Nephron (organoid): ENCODE results near the gene RPA3.

Source experiments
- H3K27ac Mint-ChIP-seq, 3 experiments: 2 replicates each; pipeline ENCODE4 v1.8.0; 2020; ENCODE audit warnings: mixed read lengths in 3 of 3, mild to moderate bottlenecking in 2 of 3, moderate library complexity in 1 of 3
- H3K27me3 Mint-ChIP-seq: 2 replicates; pipeline ENCODE4 v1.8.0; 2021; ENCODE audit warnings: low read depth, mild to moderate bottlenecking, moderate library complexity, mixed read lengths
- H3K36me3 Mint-ChIP-seq: 2 replicates; pipeline ENCODE4 v1.8.0; 2020; ENCODE audit warnings: low read depth, mixed read lengths
- H3K4me1 Mint-ChIP-seq: 2 replicates; pipeline ENCODE4 v1.8.0; 2020; ENCODE audit warnings: mixed read lengths
- H3K4me3 Mint-ChIP-seq, 3 experiments: 2 replicates each; pipeline ENCODE4 v1.8.0; 2020; ENCODE audit warnings: mild to moderate bottlenecking in 3 of 3, mixed read lengths in 3 of 3, moderate library complexity in 2 of 3
- H3K9me3 Mint-ChIP-seq: 2 replicates; pipeline ENCODE4 v1.8.0; 2020; ENCODE audit warnings: mixed read lengths
- TF ChIP-seq, protein P1 (sequence below), 3 experiments: fragments of 200-600 bp; sonication (generic); IDR thresholded peaks; one replicate each; pipeline ENCODE4 v1.5.0; 2021; ENCODE audit warnings: antibody characterized with exemption in 3 of 3; ENCODE audit not compliant: unreplicated experiment in 3 of 3

The RPA3 gene

DNA sequence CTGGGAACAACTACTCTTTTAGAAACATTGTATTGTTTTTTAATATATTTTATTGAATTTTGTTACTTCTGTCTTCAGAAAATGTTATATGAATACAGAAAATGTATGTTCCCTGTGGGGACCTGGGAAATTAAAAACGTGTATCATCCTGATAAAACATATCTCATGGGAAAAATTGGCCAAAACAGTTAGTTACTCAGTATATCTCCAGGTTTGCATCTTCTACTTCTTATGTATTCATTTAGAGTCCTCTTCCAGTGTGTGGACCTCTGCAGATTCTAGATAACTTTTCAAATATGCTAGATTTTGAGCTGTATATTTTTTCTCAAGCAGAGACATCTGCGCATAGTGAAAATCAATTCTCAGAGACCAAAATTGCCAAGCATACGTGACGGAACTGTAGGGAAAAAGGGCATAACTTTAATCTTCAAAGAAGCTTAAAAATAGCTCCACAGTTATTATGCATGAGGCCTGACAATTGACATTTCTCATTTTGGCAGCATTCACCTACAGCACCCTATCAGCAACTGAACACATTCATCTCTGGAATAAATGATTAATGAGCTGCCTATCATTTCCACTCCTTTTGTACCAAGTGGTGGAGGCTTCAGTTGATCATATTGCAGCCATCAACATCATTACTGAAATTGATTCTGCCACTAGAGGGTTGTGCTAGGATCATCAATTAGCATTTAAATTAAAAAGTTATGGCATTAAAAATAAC is 104.2 kb downstream of the RPA3 start:
- Mint-ChIP-seq H3K9me3 (no peaks in the 10 kb centered on the region), H3K4me3 (no peak overlapping the region), H3K4me1 (no peaks in the 10 kb centered on the region), H3K36me3 (peaks cover 3% of the 10 kb centered on the region), H3K27me3 (no peaks in the 10 kb centered on the region), H3K27ac (no peak overlapping the region)
- TF ChIP-seq, protein P1, sequence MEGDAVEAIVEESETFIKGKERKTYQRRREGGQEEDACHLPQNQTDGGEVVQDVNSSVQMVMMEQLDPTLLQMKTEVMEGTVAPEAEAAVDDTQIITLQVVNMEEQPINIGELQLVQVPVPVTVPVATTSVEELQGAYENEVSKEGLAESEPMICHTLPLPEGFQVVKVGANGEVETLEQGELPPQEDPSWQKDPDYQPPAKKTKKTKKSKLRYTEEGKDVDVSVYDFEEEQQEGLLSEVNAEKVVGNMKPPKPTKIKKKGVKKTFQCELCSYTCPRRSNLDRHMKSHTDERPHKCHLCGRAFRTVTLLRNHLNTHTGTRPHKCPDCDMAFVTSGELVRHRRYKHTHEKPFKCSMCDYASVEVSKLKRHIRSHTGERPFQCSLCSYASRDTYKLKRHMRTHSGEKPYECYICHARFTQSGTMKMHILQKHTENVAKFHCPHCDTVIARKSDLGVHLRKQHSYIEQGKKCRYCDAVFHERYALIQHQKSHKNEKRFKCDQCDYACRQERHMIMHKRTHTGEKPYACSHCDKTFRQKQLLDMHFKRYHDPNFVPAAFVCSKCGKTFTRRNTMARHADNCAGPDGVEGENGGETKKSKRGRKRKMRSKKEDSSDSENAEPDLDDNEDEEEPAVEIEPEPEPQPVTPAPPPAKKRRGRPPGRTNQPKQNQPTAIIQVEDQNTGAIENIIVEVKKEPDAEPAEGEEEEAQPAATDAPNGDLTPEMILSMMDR (IDR thresholded peaks at IDR 0.05; ENCODE audit: unreplicated experiment in 3 of 3): no peak

DNA sequence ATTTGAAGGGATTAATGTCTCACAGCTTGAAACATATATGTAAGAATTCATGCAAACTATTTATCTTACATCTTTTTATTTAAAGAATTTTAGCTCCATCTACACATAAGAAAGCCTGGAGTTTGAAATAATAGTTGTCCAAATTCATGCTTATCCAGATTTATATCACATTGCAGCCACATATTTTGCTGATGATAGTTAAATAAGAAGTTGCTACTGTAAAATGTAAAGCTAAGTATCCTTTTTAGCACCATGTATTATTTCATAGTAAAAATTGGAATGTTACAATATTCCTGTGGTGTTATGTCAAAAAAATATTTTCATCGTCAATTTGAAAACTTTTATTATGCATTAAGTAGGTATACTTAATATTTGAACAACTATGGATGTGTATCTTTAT is 105.2 kb downstream of the RPA3 start:
- no peaks in the 10 kb centered on the region for H3K9me3 Mint-ChIP-seq
- TF ChIP-seq, protein P1 (IDR thresholded peaks at IDR 0.05; ENCODE audit: unreplicated experiment in 3 of 3): no peak

DNA sequence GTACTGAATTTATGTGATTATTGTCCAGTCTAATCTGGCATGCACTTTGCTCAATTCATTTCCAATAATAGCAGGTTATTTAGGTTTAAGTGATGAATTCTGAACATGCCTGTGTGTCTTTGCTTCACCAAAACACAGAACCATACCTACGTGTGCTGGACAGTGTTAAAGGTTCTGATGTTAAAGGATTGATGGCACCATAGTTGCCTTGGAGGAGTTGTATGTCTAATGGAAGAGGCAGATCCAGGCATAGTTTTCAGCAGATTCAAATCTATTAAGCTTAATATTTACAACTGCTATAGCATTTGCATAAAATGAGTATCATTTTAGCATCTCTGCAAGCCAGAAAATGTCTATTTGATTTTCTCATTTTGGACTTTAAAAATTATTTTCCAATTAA is 105.9 kb downstream of the RPA3 start:
- Mint-ChIP-seq H3K4me3 (no peak overlapping the region), H3K9me3 (no peaks in the 10 kb centered on the region), H3K27me3 (no peaks in the 10 kb centered on the region), H3K36me3 (peaks cover 8% of the 10 kb centered on the region), H3K27ac (no peak overlapping the region), H3K4me1 (no peaks in the 10 kb centered on the region)
- TF ChIP-seq, protein P1 (IDR thresholded peaks at IDR 0.05; ENCODE audit: unreplicated experiment in 3 of 3): no peak

More for the DNA sequence above, 105.2 kb downstream of the RPA3 start:
- Mint-ChIP-seq H3K36me3 (peaks cover 3% of the 10 kb centered on the region), H3K27ac (no peak overlapping the region), H3K4me3 (no peak overlapping the region), H3K4me1 (no peaks in the 10 kb centered on the region), H3K27me3 (no peaks in the 10 kb centered on the region)

DNA sequence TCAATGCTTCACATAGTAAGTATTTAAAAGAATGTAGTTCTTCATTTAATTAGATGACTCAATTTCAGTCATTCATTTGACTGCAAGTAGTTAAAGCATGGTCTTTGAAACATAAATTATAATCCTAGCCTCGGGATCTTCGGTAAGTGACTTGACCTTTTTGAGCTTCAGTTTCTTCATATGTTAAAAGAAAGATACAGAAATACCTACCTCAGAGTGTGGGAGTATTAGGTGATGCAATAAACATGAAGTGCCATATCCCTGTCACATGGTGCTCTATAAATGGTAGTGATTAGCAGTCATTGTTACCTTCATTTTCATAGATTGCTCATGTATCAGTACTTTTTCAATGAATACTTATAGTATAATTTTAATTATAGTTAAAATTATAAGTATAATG is 109.1 kb downstream of the RPA3 start:
- TF ChIP-seq, protein P1 (IDR thresholded peaks at IDR 0.05; ENCODE audit: unreplicated experiment in 3 of 3): no peak
- Mint-ChIP-seq H3K27ac (no peak overlapping the region), H3K27me3 (no peaks in the 10 kb centered on the region), H3K4me1 (no peaks in the 10 kb centered on the region), H3K9me3 (no peaks in the 10 kb centered on the region), H3K4me3 (no peak overlapping the region), H3K36me3 (peaks cover 19% of the 10 kb centered on the region)

DNA sequence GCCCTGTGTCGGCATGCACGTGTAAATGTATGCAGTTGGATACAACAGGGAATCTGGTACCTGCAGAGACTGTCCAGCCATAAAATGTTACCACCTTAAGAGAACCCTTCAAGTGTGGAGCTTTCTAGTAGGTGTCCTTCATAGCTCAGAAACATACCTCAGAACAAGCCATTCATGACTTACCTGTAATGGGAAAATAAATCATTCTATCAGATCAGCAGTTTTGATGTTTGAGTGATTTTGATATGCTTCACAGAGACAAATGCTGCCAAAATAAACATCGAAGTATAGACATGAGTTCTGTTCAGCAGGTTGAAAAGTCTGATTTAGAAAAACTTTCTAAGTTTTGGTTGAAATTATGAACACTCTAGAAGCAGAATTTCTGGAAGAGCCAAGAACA is 111.4 kb downstream of the RPA3 start:
- H3K4me3 Mint-ChIP-seq: no peak overlapping the region
- peaks cover 19% of the 10 kb centered on the region for H3K36me3 Mint-ChIP-seq
- no peak overlapping the region for H3K27ac Mint-ChIP-seq
- TF ChIP-seq, protein P1 (IDR thresholded peaks at IDR 0.05; ENCODE audit: unreplicated experiment in 3 of 3): no peak
- no peaks in the 10 kb centered on the region for H3K27me3 Mint-ChIP-seq
- no peaks in the 10 kb centered on the region for H3K4me1 Mint-ChIP-seq
- H3K9me3 Mint-ChIP-seq: no peaks in the 10 kb centered on the region

DNA sequence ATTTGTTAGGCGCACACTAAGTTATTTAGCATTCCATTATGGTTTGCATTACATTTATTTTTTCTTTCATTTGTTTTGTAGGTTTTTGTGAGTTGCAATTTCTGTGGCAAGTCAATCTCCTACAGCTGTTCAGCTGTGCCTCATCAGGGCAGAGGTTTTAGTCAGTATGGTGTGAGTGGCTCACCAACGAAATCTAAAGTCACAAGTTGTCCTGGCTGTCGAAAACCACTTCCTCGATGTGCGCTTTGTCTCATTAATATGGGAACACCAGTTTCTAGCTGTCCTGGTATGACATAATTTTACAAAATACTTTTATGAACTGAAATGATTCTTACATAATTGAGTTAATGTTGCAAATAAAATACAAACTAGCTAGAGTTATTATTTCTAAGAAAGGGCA is 122.2 kb downstream of the RPA3 start:
- TF ChIP-seq, protein P1 (IDR thresholded peaks at IDR 0.05; ENCODE audit: unreplicated experiment in 3 of 3): no peak
- Mint-ChIP-seq H3K4me3 (no peak overlapping the region), H3K4me1 (no peaks in the 10 kb centered on the region), H3K27ac (no peak overlapping the region), H3K27me3 (no peaks in the 10 kb centered on the region), H3K36me3 (peaks cover 60% of the 10 kb centered on the region), H3K9me3 (peaks cover 16% of the 10 kb centered on the region)
